Stimulated activated naive CD8-positive, alpha-beta T cell treated with anti-CD3 and anti-CD28 coated beads, Interleukin-15, Interleukin-2, amounts not matched to agents 100 U/mL and 50 U/mL, for 24 hours (primary cell): ENCODE results near the gene ERMP1.
A peak's percentile ranks its signal among the peaks of the same experiment; 100 is the strongest.
"Not testable (repeated sequence)": the region's sequence is repeated elsewhere in the genome, so short reads cannot be mapped to it uniquely, and the experiment has no call there.

Experiments used
- ATAC-seq: fragments of 150-1000 bp; cut with Tn5 transposase; one replicate; pipeline ENCODE4 v1.10.0; 2021
- DNase-seq: peaks from one replicate; pipeline ENCODE4 v3.0.0; 2021

The ERMP1 gene

DNA sequence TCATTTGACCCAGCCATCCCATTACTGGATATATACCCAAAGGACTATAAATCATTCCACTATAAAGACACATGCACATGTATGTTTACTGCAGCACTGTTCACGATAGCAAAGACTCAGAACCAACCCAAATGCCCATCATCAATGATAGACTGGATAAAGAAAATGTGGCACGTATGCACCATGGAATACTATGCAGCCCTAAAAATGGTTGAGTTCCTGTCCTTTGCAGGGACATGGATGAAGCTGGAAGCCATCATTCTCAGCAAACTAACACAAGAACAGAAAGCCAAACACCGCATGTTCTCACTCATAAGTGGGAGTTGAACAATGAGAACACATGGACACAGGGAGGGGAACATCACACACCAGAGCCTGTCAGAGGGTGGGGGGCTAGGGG, 49.5 kb downstream of the ERMP1 start:
- ATAC-seq = not testable (repeated sequence)

DNA sequence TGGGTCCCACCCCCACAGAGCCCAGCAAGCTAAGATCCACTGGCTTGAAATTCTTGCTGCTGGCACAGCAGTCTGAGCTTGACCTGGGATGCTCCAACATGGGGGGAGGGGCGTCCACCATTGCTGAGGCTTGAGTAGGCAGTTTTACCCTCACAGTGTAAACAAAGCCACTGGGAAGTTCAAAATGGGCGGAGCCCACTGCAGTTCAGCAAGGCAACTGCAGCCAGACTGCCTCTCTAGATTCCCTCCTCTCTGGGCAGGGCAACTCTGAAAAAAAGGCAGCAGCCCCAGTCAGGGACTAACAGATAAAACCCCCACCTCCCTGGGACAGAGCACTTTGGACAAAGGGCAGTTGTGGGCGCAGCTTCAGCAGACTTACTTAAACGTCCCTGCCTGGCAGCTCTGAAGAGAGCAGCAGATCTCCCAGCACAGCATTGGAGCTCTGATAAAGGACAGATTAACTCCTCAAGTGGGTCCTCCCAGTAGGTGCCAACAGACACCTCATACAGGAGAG, 53.2 kb downstream of the ERMP1 start:
- ATAC-seq = not testable (repeated sequence)

More for the DNA sequence above, 49.5 kb downstream of the ERMP1 start:
- not testable (repeated sequence) for DNase-seq

DNA sequence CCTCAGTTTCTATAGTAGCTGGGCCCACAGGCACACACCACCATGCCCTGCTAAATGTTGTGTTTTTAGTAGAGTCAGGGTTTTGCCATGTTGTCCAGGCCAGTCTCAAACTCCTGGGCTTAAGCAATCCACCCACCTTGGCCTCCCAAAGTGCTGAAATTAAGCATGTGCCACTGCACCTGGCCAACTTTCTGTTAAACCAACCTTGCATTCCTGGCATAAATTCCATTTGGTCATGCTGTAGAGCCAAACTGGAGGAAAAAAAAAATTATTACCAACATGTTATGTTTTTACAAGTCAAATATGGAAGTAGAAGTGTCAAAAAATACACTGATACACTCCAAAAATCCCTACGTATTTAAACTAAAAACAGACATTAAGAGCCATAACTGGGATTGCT, 54.1 kb downstream of the ERMP1 start:
- DNase-seq (no peak), ATAC-seq (no peak)

More for the DNA sequence above, 53.2 kb downstream of the ERMP1 start:
- not testable (repeated sequence) for DNase-seq

DNA sequence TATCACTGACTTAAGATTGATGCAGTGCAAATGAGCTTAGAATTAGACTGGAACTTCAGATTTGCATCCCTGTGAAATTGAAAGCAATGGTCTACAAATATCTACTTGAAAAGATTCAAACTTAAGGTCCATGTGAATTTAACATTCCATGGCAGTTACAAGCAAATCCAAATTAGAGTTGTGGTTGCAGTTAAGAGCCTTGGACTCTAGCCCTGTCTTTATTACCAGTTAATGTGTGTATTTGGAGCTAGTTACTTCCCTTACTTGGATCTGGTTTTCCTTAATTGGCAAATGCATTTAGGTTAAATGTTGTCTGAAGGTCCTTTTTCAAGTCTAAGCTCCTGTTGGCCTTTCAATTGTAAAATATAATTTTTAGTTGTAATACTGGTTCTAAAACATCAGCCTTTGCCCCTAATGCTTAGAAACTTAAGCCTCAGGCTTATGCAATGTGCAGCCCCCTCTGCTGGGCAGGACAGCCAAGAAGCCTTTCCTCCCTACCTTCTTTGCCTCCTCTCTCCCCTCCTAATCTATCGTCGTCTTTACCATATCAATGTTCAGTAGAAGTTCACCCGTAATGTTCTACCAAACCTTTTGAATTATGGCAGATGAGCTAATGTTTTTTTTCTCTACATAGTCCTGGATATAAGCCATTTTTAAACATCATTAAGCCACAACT, 59.5 kb downstream of the ERMP1 start:
- ATAC-seq = no peak

DNA sequence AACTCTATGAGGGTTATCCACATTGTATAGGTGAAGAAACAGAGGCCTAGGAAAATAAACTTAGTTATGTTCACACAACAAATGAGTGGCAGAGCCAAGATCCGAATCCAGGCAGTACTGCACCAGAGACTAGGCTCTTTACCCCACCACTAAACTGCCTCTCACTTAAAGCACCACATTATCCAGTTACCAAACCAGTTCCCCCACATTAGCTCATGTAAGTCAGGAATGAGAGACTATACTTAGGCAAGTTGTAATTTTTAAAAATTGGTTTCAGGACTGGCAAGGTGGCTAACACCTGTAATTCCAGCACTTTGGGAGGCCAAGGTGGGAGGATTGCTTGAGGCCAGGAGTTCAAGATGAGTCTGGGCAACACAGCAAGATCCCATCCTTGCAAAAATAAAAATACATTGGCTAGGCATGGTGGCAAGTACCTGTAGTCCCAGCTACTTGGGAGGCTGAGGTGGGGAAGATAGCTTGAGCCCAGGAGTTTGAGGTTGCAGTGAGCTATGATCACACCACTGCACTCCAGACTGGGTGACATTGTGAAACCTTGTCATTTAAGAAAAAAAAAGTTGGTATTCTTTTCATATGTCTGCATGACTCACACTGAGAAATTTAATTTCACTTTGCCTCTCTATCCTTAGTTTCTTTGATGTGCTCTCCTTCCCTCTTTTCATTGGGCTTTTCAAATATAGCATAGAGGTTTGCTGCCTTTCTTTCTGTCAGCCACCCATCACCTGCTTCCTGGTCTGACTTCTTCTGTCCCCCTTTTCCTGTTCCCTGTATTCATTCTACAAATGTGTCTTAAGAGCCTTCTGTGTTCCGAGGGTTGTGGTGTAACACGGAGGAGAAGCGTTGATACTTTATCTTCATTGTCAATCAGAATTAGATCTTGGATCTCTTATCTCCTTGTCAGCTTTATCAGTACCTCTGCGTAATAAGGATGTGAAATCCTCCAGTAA, 64.7 kb downstream of the ERMP1 start:
- no peak for DNase-seq
- peak; percentile 84 for ATAC-seq

More for the DNA sequence above, 59.5 kb downstream of the ERMP1 start:
- no peak for DNase-seq

DNA sequence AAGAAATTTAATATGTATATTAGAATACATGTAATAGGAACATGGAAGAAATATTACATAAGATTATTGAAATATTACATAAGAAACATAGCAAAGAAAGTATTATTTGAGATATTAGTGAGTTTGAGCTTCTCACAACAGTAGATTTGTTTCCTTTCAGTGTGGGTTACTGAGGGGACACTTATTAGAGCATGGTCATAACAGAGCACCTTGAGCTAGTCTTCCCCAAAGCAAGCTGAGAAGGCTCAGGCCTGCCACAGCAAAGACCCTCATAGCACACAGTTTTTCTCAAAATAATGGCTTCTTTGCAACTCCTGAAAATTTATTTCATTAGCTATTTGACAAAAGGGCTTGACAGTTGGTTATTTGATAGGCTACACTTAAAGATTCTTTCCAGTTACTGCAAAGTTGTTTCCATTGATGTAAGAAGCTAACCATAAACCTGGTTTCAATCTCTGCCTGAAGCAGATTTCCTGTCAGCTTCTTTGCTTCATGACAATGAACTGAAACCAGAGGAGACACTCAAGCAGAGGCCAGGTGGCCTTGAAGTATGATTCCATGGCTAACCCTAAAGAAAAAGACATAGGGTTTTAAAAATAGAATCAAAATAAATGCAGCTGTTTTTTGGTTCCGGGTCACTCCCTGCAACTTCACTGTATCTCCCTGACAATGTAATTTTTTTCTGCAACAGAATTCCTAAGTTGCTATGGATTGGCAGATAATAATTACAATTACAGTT, 68.6 kb downstream of the ERMP1 start:
- DNase-seq (no peak), ATAC-seq (peak; percentile 82)

DNA sequence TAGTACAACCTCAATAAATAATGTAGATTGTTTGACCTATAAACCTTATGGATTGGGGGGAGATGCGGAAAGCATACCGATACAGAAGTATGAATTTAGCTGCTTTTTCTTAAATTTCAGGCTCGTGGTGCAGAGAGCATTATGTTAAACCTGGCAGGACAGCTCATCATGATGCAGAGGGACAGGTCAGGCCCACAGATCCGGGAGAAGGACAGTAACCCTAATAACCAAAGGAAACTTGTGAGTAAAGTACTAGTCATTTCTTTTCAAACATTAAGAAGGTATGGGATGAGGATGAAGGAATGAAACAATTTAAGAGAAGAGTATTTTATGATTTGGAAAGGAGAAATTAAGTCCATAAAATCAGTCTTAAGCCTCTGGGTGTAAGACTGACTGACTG, 70.5 kb downstream of the ERMP1 start:
- ATAC-seq (no peak), DNase-seq (no peak)

DNA sequence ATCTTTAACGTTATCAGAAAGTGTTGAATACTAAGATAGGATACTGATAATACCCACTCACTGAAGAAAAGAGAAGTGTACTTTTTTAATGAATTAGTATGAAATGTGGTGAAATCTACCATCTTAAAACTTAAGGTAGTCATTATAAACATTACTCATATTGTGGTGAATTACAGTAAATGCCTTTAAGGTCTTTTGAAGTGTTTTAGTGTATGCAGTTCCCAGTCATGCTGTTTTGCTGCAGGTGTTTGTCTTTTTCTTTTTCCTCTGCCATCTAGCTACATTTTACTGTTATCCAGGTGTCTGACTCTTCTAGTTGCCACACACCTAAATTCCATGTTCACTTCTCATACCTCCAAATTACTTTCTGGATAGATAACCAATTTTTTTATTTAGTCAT, 72.6 kb downstream of the ERMP1 start:
- no peak for DNase-seq
- no peak for ATAC-seq

DNA sequence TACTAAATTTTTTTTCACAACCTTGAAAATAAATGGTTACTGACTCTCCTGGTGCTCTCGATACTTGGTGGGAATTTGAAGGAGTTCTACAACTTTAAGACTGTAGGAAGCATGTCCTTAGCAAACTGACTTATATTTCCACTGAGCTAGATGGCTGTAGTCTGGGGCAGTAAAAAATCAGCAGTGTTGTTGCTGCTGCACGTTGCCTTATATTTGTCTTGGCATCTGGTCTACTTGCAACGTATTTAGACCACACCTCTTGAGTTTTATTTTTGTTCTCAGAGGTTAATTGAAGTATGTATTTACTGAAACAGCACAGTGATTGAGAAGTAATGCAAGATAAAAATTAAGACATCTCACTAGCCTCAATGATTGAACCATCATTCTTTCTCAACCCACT, 76.3 kb downstream of the ERMP1 start:
- ATAC-seq (no peak), DNase-seq (no peak)

DNA sequence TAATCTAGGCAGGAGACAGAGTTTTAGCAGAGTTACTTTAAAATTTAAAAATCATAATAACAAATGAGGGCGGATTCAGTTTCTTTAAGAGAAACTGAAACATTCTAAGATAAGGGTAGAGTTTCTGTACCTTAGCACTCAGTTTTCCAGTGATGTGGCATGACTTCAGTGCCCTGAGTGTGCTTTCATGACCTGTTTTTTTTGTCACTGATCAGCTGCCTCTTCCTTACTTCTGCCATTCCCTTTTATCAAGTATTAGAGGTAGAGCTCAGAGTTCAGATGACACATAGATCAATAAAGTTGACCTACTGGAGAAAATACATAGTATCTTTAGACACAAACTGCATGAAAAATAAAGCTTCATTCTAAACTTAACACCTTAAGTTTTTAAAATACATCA, 82.3 kb downstream of the ERMP1 start:
- no peak for ATAC-seq

DNA sequence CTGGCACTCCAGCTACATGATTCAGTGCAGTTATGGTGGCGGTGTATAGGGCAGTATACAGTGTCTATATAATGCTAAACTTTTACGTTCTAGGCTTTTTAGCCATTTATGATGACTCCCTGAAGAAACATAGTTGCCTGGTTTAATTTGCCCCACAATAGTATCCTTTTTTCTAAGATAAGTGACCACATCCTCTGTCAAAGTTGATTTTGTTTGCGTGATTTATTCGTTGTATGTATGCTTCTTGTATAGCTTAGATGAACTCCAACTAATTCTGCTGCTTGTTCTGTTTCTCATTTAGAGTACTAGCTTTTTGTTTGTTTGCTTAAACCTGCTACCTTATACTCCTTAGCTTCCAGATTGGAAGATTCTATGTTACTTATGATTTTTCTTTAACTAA, 83.6 kb downstream of the ERMP1 start:
- no peak for ATAC-seq
- DNase-seq = no peak

More for the DNA sequence above, 82.3 kb downstream of the ERMP1 start:
- no peak for DNase-seq

DNA sequence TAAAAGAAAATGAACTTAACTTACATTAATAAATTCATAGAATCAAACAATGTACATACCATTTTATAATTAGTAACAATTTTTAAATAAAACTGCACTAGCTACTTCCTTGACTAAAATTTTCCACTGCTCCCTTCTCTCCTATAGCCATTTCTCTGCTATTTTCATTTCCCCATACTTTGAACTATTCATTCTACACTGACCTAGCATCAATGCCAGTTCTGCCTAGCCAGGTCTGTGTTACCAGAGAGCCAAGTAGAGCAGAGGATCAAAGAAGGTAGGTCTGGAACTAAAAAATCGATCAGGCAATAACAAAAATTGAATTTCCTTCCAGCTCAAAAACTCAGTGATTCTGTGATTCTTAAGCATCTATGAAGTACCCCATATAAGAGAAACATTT, 84.5 kb downstream of the ERMP1 start:
- DNase-seq (no peak), ATAC-seq (no peak)

DNA sequence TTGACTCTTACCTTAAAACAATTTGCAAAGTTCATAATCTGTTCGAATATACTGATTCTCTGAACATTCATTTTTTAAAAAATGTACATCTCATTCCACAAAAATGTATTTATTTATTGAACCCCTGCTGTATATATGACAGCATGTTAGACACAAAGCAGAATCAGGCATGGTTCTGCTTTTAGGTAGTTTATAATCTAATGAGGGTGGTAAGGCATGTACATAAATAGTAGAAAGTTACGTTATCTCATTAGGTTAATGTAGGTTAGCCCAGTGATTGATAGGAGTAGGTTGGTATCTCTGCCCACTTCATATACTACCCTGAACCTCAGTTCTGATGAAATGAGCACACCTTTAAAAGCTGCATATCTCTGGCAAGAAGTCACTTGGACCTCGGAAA, 89.8 kb downstream of the ERMP1 start:
- DNase-seq = no peak
- ATAC-seq = no peak

DNA sequence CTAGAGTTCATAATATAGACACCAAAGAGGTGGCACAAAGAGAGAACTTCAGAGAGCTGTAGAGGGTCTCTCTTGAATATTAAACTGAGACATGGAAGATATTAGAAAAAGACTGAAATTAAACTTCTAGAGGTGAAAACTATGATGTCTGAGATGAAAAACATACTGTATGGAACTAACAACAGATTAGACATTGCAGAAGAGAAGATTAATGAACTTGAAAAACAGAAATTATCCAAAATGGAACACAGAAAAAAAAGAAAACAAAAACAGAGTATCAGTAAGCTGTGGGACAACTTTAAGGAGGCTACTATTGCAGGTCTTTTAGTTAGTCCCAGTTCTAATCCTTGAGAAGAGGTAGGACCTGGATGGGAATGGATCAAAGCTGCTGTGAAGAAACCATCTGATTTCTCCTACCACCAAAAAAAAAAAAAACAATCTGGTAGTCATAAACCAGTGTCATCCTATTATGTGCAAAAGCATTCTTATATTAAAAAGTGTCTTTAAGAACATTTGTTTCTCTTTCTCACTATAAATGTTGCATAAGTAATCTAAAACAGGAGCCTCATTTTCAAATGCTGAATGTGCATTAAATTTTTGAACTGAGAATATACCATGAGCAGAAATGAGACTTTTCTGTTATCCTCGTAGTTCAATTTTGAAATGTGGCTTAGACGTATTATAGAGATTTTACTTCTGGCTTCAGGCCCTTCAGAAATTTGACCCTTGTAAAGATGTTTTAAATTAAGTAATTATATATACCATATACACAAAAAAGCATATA, 96.2 kb downstream of the ERMP1 start:
- DNase-seq = no peak
- no peak for ATAC-seq

DNA sequence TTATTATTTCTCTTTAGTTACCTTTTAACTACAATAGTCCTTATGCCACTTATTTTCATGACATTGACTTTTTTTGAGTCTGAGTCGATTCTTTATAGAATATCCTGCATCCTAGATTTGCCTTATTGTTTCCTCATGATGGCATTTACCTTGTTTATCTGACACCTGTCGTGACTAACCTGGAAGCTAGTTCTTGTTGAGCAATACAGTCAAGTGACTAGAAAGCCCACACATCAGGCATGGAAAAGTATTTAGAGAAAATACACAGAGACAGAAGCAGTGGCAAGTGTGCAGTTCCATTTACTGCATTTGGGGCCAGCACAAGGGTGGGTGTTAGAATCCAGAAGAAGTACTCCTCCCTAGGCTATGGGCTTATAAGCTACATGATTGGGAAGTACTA, 97.8 kb downstream of the ERMP1 start:
- ATAC-seq (no peak), DNase-seq (no peak)
